HG02763 (cell line): ENCODE measurements around the gene TRAT1.

Experiments used
- ATAC-seq: cut with Tn5 transposase; IDR thresholded peaks from one replicate; pipeline ENCODE4 v1.9.1; 2021; ENCODE audit warnings: mild to moderate bottlenecking, moderate library complexity; ENCODE audit not compliant: unreplicated experiment

Gene TRAT1

GRCh38 chr3:108849075-108849474 is 26.5 kb downstream of the TRAT1 start:
- ATAC-seq, result no peak

GRCh38 chr3:108861401-108861800 is 38.8 kb downstream of the TRAT1 start:
- ATAC-seq, result no peak

- ATAC-seq, result no peak
Measured at GRCh38 chr3:108862865-108863798, 40.5 kb downstream of the TRAT1 start.

- ATAC-seq, result no peak
Measured at GRCh38 chr3:108863799-108864135, 41.2 kb downstream of the TRAT1 start.

GRCh38 chr3:108877901-108878300 is 55.3 kb downstream of the TRAT1 start:
- ATAC-seq, result no peak

GRCh38 chr3:108879915-108880314 is 57.3 kb downstream of the TRAT1 start:
- ATAC-seq, result no peak

GRCh38 chr3:108882762-108883161 is 60.2 kb downstream of the TRAT1 start:
- ATAC-seq, result no peak

- ATAC-seq, result no peak
Measured at GRCh38 chr3:108883373-108883772, 60.8 kb downstream of the TRAT1 start.

- ATAC-seq, result no peak
Measured at GRCh38 chr3:108887121-108887520, 64.5 kb downstream of the TRAT1 start.

GRCh38 chr3:108887777-108888176 is 65.2 kb downstream of the TRAT1 start:
- no peak for ATAC-seq

GRCh38 chr3:108891833-108892232 is 69.2 kb downstream of the TRAT1 start:
- no peak for ATAC-seq

- ATAC-seq, result no peak
Measured at GRCh38 chr3:108894981-108895380, 72.4 kb downstream of the TRAT1 start.

- ATAC-seq, result peak; percentile 58
Measured at GRCh38 chr3:108897883-108898282, 75.3 kb downstream of the TRAT1 start.

- ATAC-seq, result no peak
Measured at GRCh38 chr3:108899530-108899929, 76.9 kb downstream of the TRAT1 start.
